SK-N-SH treated with all-trans-retinoic acid at 6 μM for 48 hours (cell line): ENCODE measurements around the gene CCDC178.

Source experiments
- ATAC-seq: fragments of 200-7000 bp; cut with Tn5 transposase; 3 replicates; pipeline ENCODE4 v1.9.1; 2020; ENCODE audit warnings: mild to moderate bottlenecking, moderate library complexity
- ARNTL ChIP-seq: fragments of 450-650 bp; formaldehyde crosslinking; IDR thresholded peaks from 2 replicates; pipeline ENCODE4 v1.5.0; 2020; ENCODE audit warnings: low read depth, mild to moderate bottlenecking, moderate library complexity, borderline replicate concordance
- BACH2 ChIP-seq: fragments of 250-450 bp; sonication (Bioruptor Pico); IDR thresholded peaks from 2 replicates; pipeline ENCODE4 v1.9.0; 2021; ENCODE audit warnings: mild to moderate bottlenecking, borderline replicate concordance
- CREB5 ChIP-seq: fragments of 250-450 bp; sonication (Bioruptor Pico); IDR thresholded peaks from 2 replicates; pipeline ENCODE4 v1.5.1; 2020; ENCODE audit warnings: low read depth, mild to moderate bottlenecking, moderate library complexity
- CSDC2 ChIP-seq: fragments of 250-450 bp; sonication (Bioruptor Pico); IDR thresholded peaks from 2 replicates; pipeline ENCODE4 v1.5.0; 2020; ENCODE audit warnings: mild to moderate bottlenecking, moderate library complexity
- GLIS3 ChIP-seq: fragments of 250-450 bp; sonication (Bioruptor Pico); IDR thresholded peaks from 2 replicates; pipeline ENCODE4 v1.5.0; 2020; ENCODE audit warnings: mild to moderate bottlenecking, moderate library complexity
- ISL1 ChIP-seq: fragments of 250-450 bp; sonication (Bioruptor Pico); IDR thresholded peaks from 2 replicates; pipeline ENCODE4 v2.1.2; 2022; ENCODE audit warnings: mild to moderate bottlenecking, moderate library complexity
- OSR1 ChIP-seq: fragments of 250-450 bp; sonication (Bioruptor Pico); IDR thresholded peaks from 2 replicates; pipeline ENCODE4 v1.8.0; 2022; ENCODE audit warnings: moderate library complexity, mild to moderate bottlenecking, inconsistent platforms
- PATZ1 ChIP-seq: fragments of 250-450 bp; sonication (Bioruptor Pico); IDR thresholded peaks from 2 replicates; pipeline ENCODE4 v1.8.0; 2020; ENCODE audit warnings: mild to moderate bottlenecking, moderate library complexity, borderline replicate concordance
- POU6F1 ChIP-seq: fragments of 250-450 bp; sonication (Bioruptor Pico); IDR thresholded peaks from 2 replicates; pipeline ENCODE4 v1.8.0; 2021; ENCODE audit warnings: low read depth, mild to moderate bottlenecking, moderate library complexity, borderline replicate concordance
- PPARA ChIP-seq: fragments of 250-450 bp; sonication (Bioruptor Pico); IDR thresholded peaks from 2 replicates; pipeline ENCODE4 v1.5.0; 2020; ENCODE audit warnings: mild to moderate bottlenecking, borderline replicate concordance
- RARB ChIP-seq: fragments of 250-450 bp; sonication (Bioruptor Pico); IDR thresholded peaks from 2 replicates; pipeline ENCODE4 v1.8.0; 2021; ENCODE audit warnings: mild to moderate bottlenecking, moderate library complexity
- SNAI2 ChIP-seq: fragments of 250-450 bp; sonication (Bioruptor Pico); IDR thresholded peaks from 2 replicates; pipeline ENCODE4 v1.5.0; 2020; ENCODE audit warnings: mild to moderate bottlenecking, moderate library complexity
- TCF4 ChIP-seq: fragments of 250-450 bp; sonication (Bioruptor Pico); IDR thresholded peaks from 2 replicates; pipeline ENCODE4 v1.8.0; 2021; ENCODE audit warnings: mild to moderate bottlenecking, moderate library complexity, borderline replicate concordance
- TOX ChIP-seq: fragments of 250-450 bp; sonication (Bioruptor Pico); IDR thresholded peaks from 2 replicates; pipeline ENCODE4 v1.8.0; 2021; ENCODE audit warnings: mild to moderate bottlenecking, moderate library complexity, borderline replicate concordance
- ZFP3 ChIP-seq: fragments of 250-450 bp; sonication (Bioruptor Pico); IDR thresholded peaks from 2 replicates; pipeline ENCODE4 v1.5.0; 2020; ENCODE audit warnings: mild to moderate bottlenecking, moderate library complexity
- ZFP30 ChIP-seq: fragments of 450-650 bp; formaldehyde crosslinking; IDR thresholded peaks from 2 replicates; pipeline ENCODE4 v1.5.0; 2022; ENCODE audit warnings: mild to moderate bottlenecking, moderate library complexity
- ZNF565 ChIP-seq: fragments of 450-650 bp; formaldehyde crosslinking; conservative IDR thresholded peaks from 2 replicates; pipeline ENCODE4 v1.5.0; 2020; ENCODE audit warnings: low read depth, mild to moderate bottlenecking, moderate library complexity
- ZNF70 ChIP-seq: fragments of 450-650 bp; formaldehyde crosslinking; IDR thresholded peaks from 2 replicates; pipeline ENCODE4 v1.5.0; 2020; ENCODE audit warnings: mild to moderate bottlenecking, moderate library complexity
- TF ChIP-seq, protein P1 (sequence below): fragments of 250-450 bp; sonication (Bioruptor Pico); IDR thresholded peaks from 2 replicates; pipeline ENCODE4 v1.5.0; 2020; ENCODE audit warnings: mild to moderate bottlenecking, moderate library complexity
- TF ChIP-seq, protein P2 (sequence below): fragments of 250-450 bp; sonication (Bioruptor Pico); IDR thresholded peaks from 2 replicates; pipeline ENCODE4 v1.5.1; 2021; ENCODE audit warnings: mild to moderate bottlenecking, moderate library complexity

Gene CCDC178

DNA sequence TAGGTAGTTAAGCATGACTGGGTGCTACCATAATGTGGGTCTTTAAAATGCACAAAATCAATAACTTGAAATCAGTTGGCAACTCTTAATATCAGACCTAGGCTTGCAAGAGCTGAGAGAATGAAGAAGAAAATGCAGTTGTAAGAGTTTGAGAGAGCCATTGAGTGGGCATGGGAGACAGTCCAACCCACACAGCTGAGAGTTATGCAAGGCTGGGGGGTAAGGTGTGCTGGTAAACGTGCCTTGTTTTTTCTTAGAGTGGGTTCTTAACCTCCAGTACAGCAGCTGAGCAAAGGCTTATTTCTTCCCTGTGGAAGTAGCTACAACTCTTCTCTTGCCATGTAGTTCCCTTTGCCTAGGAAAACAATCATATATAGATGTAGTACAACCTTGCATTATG, 20.2 kb upstream of the CCDC178 start:
- ATAC-seq, result no peak

DNA sequence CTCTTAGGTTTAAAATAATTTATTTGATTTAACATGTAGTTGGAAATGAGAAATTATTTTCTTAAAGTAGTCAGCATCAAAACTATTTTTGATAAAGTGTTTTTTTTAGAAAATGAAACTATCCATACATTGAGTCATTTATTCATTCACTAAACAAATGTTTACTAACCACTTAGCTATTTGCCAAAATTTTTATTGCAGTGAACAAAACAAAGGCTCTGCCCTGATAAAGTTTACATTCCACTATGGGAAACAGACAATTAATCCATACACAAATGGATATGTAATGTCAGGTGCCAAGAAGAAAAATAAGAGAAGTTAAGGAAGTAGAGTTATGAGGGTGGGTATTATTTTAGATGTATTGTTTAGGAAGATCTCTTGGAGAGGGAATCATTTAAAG, 19.1 kb upstream of the CCDC178 start:
- TF ChIP-seq TCF4 (CRISPR knock-in tag), result no peak
- TF ChIP-seq, protein P1, sequence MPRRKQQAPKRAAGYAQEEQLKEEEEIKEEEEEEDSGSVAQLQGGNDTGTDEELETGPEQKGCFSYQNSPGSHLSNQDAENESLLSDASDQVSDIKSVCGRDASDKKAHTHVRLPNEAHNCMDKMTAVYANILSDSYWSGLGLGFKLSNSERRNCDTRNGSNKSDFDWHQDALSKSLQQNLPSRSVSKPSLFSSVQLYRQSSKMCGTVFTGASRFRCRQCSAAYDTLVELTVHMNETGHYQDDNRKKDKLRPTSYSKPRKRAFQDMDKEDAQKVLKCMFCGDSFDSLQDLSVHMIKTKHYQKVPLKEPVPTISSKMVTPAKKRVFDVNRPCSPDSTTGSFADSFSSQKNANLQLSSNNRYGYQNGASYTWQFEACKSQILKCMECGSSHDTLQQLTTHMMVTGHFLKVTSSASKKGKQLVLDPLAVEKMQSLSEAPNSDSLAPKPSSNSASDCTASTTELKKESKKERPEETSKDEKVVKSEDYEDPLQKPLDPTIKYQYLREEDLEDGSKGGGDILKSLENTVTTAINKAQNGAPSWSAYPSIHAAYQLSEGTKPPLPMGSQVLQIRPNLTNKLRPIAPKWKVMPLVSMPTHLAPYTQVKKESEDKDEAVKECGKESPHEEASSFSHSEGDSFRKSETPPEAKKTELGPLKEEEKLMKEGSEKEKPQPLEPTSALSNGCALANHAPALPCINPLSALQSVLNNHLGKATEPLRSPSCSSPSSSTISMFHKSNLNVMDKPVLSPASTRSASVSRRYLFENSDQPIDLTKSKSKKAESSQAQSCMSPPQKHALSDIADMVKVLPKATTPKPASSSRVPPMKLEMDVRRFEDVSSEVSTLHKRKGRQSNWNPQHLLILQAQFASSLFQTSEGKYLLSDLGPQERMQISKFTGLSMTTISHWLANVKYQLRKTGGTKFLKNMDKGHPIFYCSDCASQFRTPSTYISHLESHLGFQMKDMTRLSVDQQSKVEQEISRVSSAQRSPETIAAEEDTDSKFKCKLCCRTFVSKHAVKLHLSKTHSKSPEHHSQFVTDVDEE, result no peak
- TF ChIP-seq PPARA (CRISPR knock-in tag), result no peak
- TF ChIP-seq OSR1, result no peak
- no peak for TF ChIP-seq POU6F1 (CRISPR knock-in tag)
- no peak for TF ChIP-seq RARB
- no peak for TF ChIP-seq CREB5 (CRISPR knock-in tag)
- no peak for TF ChIP-seq CSDC2 (CRISPR knock-in tag)
- TF ChIP-seq, protein P2, sequence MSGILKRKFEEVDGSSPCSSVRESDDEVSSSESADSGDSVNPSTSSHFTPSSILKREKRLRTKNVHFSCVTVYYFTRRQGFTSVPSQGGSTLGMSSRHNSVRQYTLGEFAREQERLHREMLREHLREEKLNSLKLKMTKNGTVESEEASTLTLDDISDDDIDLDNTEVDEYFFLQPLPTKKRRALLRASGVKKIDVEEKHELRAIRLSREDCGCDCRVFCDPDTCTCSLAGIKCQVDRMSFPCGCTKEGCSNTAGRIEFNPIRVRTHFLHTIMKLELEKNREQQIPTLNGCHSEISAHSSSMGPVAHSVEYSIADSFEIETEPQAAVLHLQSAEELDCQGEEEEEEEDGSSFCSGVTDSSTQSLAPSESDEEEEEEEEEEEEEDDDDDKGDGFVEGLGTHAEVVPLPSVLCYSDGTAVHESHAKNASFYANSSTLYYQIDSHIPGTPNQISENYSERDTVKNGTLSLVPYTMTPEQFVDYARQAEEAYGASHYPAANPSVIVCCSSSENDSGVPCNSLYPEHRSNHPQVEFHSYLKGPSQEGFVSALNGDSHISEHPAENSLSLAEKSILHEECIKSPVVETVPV (CRISPR knock-in tag), result no peak
- no peak for TF ChIP-seq BACH2 (CRISPR knock-in tag)
- TF ChIP-seq GLIS3 (CRISPR knock-in tag), result no peak
- no peak for TF ChIP-seq PATZ1 (CRISPR knock-in tag)
- TF ChIP-seq ARNTL (CRISPR knock-in tag), result no peak
- no peak for TF ChIP-seq ZFP30 (CRISPR knock-in tag)
- no peak for TF ChIP-seq ZNF70 (CRISPR knock-in tag)
- no peak for ATAC-seq

More for the DNA sequence above, 20.2 kb upstream of the CCDC178 start:
- no peak for TF ChIP-seq PPARA (CRISPR knock-in tag)
- TF ChIP-seq TOX (CRISPR knock-in tag), result no peak
- no peak for TF ChIP-seq ZNF70 (CRISPR knock-in tag)
- no peak for TF ChIP-seq SNAI2
- TF ChIP-seq, protein P1, result no peak
- no peak for TF ChIP-seq TCF4 (CRISPR knock-in tag)
- no peak for TF ChIP-seq ISL1
- no peak for TF ChIP-seq BACH2 (CRISPR knock-in tag)
- no peak for TF ChIP-seq ZFP3 (CRISPR knock-in tag)
- TF ChIP-seq ZNF565, result no peak
- no peak for TF ChIP-seq CREB5 (CRISPR knock-in tag)
